Fibroblast of the aortic adventitia (primary cell): ENCODE data around the gene TEDDM1. TPM values are rescaled to one million over a fixed set of nuclear protein-coding genes. Genes with fewer than 3 reads are reported as not detected.

Experiments
- DNase-seq: peaks from one replicate; pipeline ENCODE4 v3.0.0-alpha.2; 2010; ENCODE audit warnings: low read depth
- H3K4me3 ChIP-seq: 2 replicates; pipeline ENCODE4 v1.5.1; 2011; ENCODE audit warnings: low read depth, mild to moderate bottlenecking, control low read depth, low read length, moderate library complexity
- total RNA-seq: library from RNA; depleted of rRNA; stranded (reverse); fragments of >200 nt; gene quantifications from 2 replicates; pipeline ENCODE4 v1.2.3, GENCODE V29; 2012; ENCODE audit warnings: low replicate concordance
- TF ChIP-seq, protein P1 (sequence below): IDR thresholded peaks from 2 replicates; pipeline ENCODE4 v1.5.1; 2011; ENCODE audit warnings: mild to moderate bottlenecking, low read length, control low read depth, inconsistent platforms; ENCODE audit not compliant: insufficient read depth

Gene TEDDM1
- total RNA-seq, 1 donor: not detected

DNA sequence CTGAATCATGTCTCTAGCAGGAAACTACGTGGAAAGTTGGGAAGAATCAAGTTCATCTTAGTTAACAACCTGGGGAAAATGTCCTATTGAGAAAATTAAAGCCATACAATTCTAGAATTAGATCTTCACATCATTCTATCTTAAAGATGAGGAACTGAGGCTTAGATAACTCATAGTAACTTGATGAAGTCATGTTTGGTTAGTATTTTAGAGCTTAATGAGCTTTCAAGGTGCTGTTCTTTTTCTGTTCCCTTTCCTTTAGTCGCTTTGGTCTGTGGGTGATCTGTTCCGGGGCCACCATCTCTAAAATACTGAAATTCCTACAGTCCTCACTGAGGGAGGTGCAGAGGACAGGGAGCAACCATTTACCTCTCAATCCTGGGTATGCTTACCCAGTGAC lies 4.6 kb downstream of the TEDDM1 start:
- no peak for DNase-seq
- TF ChIP-seq, protein P1, sequence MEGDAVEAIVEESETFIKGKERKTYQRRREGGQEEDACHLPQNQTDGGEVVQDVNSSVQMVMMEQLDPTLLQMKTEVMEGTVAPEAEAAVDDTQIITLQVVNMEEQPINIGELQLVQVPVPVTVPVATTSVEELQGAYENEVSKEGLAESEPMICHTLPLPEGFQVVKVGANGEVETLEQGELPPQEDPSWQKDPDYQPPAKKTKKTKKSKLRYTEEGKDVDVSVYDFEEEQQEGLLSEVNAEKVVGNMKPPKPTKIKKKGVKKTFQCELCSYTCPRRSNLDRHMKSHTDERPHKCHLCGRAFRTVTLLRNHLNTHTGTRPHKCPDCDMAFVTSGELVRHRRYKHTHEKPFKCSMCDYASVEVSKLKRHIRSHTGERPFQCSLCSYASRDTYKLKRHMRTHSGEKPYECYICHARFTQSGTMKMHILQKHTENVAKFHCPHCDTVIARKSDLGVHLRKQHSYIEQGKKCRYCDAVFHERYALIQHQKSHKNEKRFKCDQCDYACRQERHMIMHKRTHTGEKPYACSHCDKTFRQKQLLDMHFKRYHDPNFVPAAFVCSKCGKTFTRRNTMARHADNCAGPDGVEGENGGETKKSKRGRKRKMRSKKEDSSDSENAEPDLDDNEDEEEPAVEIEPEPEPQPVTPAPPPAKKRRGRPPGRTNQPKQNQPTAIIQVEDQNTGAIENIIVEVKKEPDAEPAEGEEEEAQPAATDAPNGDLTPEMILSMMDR: no peak
- H3K4me3 ChIP-seq: no peak overlapping the region

DNA sequence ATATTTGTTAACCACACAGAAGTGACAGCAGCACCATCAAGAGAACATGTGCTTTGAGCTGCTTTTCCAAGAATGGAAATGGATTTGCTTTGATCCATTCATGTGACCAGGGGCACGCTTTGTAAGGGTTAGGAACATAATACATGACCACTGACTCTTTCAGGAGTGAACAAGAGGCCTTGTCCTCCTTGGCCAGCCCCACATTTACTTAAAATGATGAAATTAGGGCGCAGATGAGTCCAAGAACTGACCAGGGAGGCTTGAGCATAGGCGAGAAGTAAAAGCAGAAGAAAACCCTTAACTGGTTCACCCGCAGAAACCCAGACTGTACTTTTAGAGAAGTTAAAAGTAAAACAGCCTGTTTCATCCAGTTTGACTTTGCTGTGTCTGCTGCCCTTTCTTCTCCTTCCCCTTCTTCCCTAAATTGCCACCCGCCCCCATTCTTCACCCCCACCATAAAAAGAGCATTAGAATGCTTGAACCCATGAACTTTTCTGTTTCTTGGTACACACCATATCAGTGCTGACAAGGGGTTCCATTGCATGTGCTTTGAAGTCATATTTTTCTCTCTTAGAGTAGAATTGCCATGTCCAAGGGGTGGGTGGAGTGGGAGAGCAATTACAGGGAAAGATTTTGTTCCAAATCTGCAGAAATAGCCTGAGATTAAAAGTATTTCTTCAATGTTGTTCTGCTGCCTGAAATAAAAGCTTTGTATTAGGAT lies 6.3 kb downstream of the TEDDM1 start:
- TF ChIP-seq, protein P1: no peak
- no peak for DNase-seq
- no peak overlapping the region for H3K4me3 ChIP-seq

- peak; percentile 48 for DNase-seq
- TF ChIP-seq, protein P1: no peak
- H3K4me3 ChIP-seq: peak overlapping the region; percentile 86
Observed at GRCh38 chr1:182392050-182393028, 8.1 kb downstream of the TEDDM1 start.

DNA sequence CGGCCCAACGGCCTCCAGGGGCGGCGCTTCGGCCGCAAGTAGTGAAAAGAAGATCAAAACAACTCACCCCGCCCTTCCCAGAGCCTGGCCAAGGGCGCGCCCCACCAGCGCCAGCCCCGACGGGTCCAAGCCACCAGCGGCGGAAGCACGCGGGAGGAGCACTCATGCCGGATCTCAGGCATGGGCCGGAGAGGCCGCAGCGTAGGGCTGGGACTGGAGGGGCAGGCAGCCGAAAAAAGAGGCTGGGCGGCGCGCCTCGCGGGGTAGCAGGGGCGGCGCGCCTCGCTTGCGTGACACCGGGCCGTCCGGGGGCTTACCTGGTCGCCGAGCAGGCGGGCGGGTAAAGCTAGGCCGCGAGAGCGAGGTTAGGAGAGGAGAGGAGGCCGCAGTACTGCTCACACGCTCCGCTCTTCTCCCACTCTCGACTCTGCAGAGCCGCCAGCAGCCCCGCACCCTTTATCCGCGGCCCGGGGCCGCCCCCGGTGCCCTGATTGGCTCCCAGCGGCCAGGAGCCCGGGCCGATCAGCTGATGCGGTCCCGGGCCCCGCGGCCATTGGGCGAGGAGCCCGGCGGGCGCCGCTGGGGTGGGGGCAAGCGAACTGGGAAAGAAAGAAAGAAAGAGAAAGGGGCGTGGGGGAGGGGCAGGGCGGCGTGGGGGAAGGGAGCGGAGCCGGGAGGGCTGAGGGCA lies 9.0 kb downstream of the TEDDM1 start, which contains the start of gene GLUL:
Gene GLUL (minus strand): TSS at position 429 of the 688 bp plus-strand sequence. CDS start 3,053 bp downstream, outside the sequence.
- peak within 1 kb of the TSS; percentile 86 for H3K4me3 ChIP-seq
- TF ChIP-seq, protein P1: no peak
- DNase-seq: peak; percentile 88

- TF ChIP-seq, protein P1: peak; percentile 52
- peak overlapping the region; percentile 86 for H3K4me3 ChIP-seq
- no peak for DNase-seq
Observed at GRCh38 chr1:182391028-182391361, 9.5 kb downstream of the TEDDM1 start.

DNA sequence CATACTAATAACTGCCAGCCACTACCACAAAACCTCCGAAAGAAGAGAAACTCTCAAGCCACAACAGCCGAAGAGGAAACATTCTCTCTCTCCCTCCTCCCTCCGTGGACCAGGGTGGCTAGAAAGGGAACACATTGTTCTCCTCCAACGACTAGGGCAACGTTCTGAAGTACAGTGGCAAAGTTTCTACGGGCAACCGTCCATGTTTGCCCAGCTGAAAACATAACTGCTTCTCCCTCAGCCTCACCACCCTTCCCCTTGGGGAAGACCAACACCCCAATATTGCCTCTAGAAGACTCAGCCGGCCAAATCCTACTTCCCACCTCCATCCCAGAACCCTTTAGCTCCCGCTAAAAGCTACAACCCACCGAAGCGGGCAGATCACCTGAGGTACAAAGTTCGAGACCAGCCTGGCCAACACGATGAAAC lies 10.8 kb downstream of the TEDDM1 start:
- TF ChIP-seq, protein P1: no peak
- peak overlapping the region; percentile 86 for H3K4me3 ChIP-seq
- no peak for DNase-seq
